Measurements from ENCODE around the gene DDX5. TPM values are rescaled to one million over a fixed set of nuclear protein-coding genes. Genes with fewer than 3 reads are reported as not detected.

Gene DDX5
- total RNA-seq, 2 donors from 2014 or later: 215 to 620 TPM

GRCh38 chr17:64458756-64459155 lies 47.3 kb downstream of the DDX5 start:
- H3K4me1 ChIP-seq: no peaks in the 10 kb centered on the region
- no peaks in the 10 kb centered on the region for H3K27me3 ChIP-seq
- H3K36me3 ChIP-seq: no peaks in the 10 kb centered on the region
- no peak overlapping the region for H3K27ac ChIP-seq
- DNase-seq (ENCODE audit: low spot score): no peak
- no peak for TF ChIP-seq CTCF (IDR thresholded peaks at IDR 0.05)
- H3K9me3 ChIP-seq: no peaks in the 10 kb centered on the region
- H3K4me3 ChIP-seq: no peak overlapping the region

GRCh38 chr17:64457156-64457555 lies 48.9 kb downstream of the DDX5 start:
- H3K27ac ChIP-seq: no peak overlapping the region
- no peaks in the 10 kb centered on the region for H3K9me3 ChIP-seq
- H3K27me3 ChIP-seq: no peaks in the 10 kb centered on the region
- H3K36me3 ChIP-seq: no peaks in the 10 kb centered on the region
- TF ChIP-seq CTCF (IDR thresholded peaks at IDR 0.05): no peak
- no peak overlapping the region for H3K4me3 ChIP-seq
- no peaks in the 10 kb centered on the region for H3K4me1 ChIP-seq
- DNase-seq (ENCODE audit: low spot score): no peak

- Histone ChIP-seq H3K4me3 (no peak overlapping the region), H3K4me1 (no peaks in the 10 kb centered on the region), H3K9me3 (no peaks in the 10 kb centered on the region), H3K36me3 (no peaks in the 10 kb centered on the region), H3K27me3 (no peaks in the 10 kb centered on the region), H3K27ac (no peak overlapping the region)
- DNase-seq (ENCODE audit: low spot score): no peak
- TF ChIP-seq CTCF (IDR thresholded peaks at IDR 0.05): no peak
Observed at GRCh38 chr17:64455993-64456885, 49.9 kb downstream of the DDX5 start.

GRCh38 chr17:64449545-64449944 lies 56.5 kb downstream of the DDX5 start:
- no peaks in the 10 kb centered on the region for H3K36me3 ChIP-seq
- no peak for TF ChIP-seq CTCF (IDR thresholded peaks at IDR 0.05)
- H3K9me3 ChIP-seq: no peaks in the 10 kb centered on the region
- H3K4me1 ChIP-seq: no peaks in the 10 kb centered on the region
- peak overlapping the region; percentile 12 to 68 for H3K27ac ChIP-seq
- DNase-seq (ENCODE audit: low spot score): no peak
- no peaks in the 10 kb centered on the region for H3K27me3 ChIP-seq
- H3K4me3 ChIP-seq: peak overlapping the region in 1 of 2 donors; percentile 0

- H3K27me3 ChIP-seq: no peaks in the 10 kb centered on the region
- H3K9me3 ChIP-seq: no peaks in the 10 kb centered on the region
- TF ChIP-seq CTCF (IDR thresholded peaks at IDR 0.05): no peak
- no peaks in the 10 kb centered on the region for H3K4me1 ChIP-seq
- H3K27ac ChIP-seq: peak within 1 kb of the TSS; percentile 12 to 68
- no peaks in the 10 kb centered on the region for H3K36me3 ChIP-seq
- DNase-seq (ENCODE audit: low spot score): peak; percentile 69
- peak within 1 kb of the TSS in 1 of 2 donors; percentile 0 for H3K4me3 ChIP-seq
Observed at GRCh38 chr17:64448665-64449512, 57.2 kb downstream of the DDX5 start, which contains the start of gene MILR1. TSS of gene MILR1 (plus strand) at chr17:64449115. CDS start at chr17:64449169, 54 bp downstream.

Small RNA genes within 50 kb of the gene (microRNA-seq; reads per million reads assigned to microRNA genes)
- gene MIR3064 (ENCODE audit: borderline number of aligned reads in 2 of 2, borderline replicate concordance in 1 of 2): 6.4 to 7.1 reads per million in 2 donors
- 0 reads per million in 2 donors for gene MIR5047 (ENCODE audit: borderline number of aligned reads in 2 of 2, borderline replicate concordance in 1 of 2)

Other genes with a start within 250 kb of the DDX5 start
- 10 to 100 TPM; 42.6 to 44.4 TPM for gene TEX2, start 243.0 kb downstream of the DDX5 start, total RNA-seq
- gene PECAM1, start 115.4 kb downstream of the DDX5 start, total RNA-seq: 100 to 1,000 TPM in 1 of 2 donors, 10 to 100 TPM in 1; 77.5 to 153 TPM
- gene MILR1, start 57.2 kb downstream of the DDX5 start, total RNA-seq: 1 to 10 TPM; 2.4 to 5.0 TPM
- gene POLG2, start 9.2 kb downstream of the DDX5 start, total RNA-seq: 1 to 10 TPM; 2.7 to 3.3 TPM
- gene CEP95, start 688 bp upstream of the DDX5 start, total RNA-seq: 10 to 100 TPM; 15.8 to 19.9 TPM
- 10 to 100 TPM; 12.6 to 15.3 TPM for gene SMURF2, start 156.0 kb upstream of the DDX5 start, total RNA-seq